MM.1S (cell line): ENCODE results near the gene R3HDML.

ENCODE experiments used
- DNase-seq: peaks from one replicate; pipeline ENCODE4 v3.0.0-alpha.2; 2015
- H2AFZ ChIP-seq: fragments of 300-600 bp; sonication (generic); 2 replicates; pipeline ENCODE4 v1.6.0; 2016; ENCODE audit warnings: antibody characterized with exemption, low read length
- H3F3A ChIP-seq: fragments of 300-600 bp; sonication (generic); 2 replicates; pipeline ENCODE4 v1.6.1; 2016; ENCODE audit warnings: mild to moderate bottlenecking, antibody characterized with exemption, low read length, moderate library complexity, mixed read lengths; ENCODE audit not compliant: insufficient read depth
- H3K27ac ChIP-seq: fragments of 300-600 bp; sonication (generic); 2 replicates; pipeline ENCODE4 v1.5.1; 2016; ENCODE audit warnings: mild to moderate bottlenecking, low read length
- H3K27me3 ChIP-seq: fragments of 300-600 bp; sonication (generic); replicated peaks from 2 replicates; pipeline ENCODE4 v1.6.0; 2016; ENCODE audit warnings: low read length; ENCODE audit not compliant: insufficient read depth
- H3K36me3 ChIP-seq: fragments of 300-600 bp; sonication (generic); replicated peaks from 2 replicates; pipeline ENCODE4 v1.6.1; 2016; ENCODE audit warnings: mild to moderate bottlenecking, low read length, mixed read lengths; ENCODE audit not compliant: insufficient read depth
- H3K4me1 ChIP-seq: fragments of 300-600 bp; sonication (generic); 2 replicates; pipeline ENCODE4 v1.6.1; 2016; ENCODE audit warnings: low read length, mixed read lengths
- H3K4me2 ChIP-seq: fragments of 300-600 bp; sonication (generic); 2 replicates; pipeline ENCODE4 v1.6.0; 2016; ENCODE audit warnings: low read depth, low read length
- H3K4me3 ChIP-seq: fragments of 300-600 bp; sonication (generic); 2 replicates; pipeline ENCODE4 v1.5.1; 2016; ENCODE audit warnings: low read length, mixed read lengths
- H3K79me2 ChIP-seq: fragments of 300-600 bp; sonication (generic); 2 replicates; pipeline ENCODE4 v1.6.1; 2016; ENCODE audit warnings: mixed run types, low read length, mixed read lengths
- H3K9ac ChIP-seq: fragments of 300-600 bp; sonication (generic); 2 replicates; pipeline ENCODE4 v1.6.1; 2016; ENCODE audit warnings: low read length, mixed read lengths
- H3K9me2 ChIP-seq: fragments of 300-600 bp; sonication (generic); replicated peaks from 2 replicates; pipeline ENCODE4 v1.6.1; 2016; ENCODE audit warnings: mild to moderate bottlenecking, low read length, mixed read lengths; ENCODE audit not compliant: insufficient read depth
- H3K9me3 ChIP-seq: fragments of 300-600 bp; sonication (generic); replicated peaks from 2 replicates; pipeline ENCODE4 v1.6.1; 2016; ENCODE audit warnings: mild to moderate bottlenecking, low read length, mixed read lengths; ENCODE audit not compliant: insufficient read depth
- H4K20me1 ChIP-seq: fragments of 300-600 bp; sonication (generic); 2 replicates; pipeline ENCODE4 v1.6.1; 2016; ENCODE audit warnings: mild to moderate bottlenecking, low read length, moderate library complexity, mixed read lengths; ENCODE audit not compliant: insufficient read depth
- EZH2 ChIP-seq: fragments of 300-600 bp; sonication (generic); optimal IDR thresholded peaks from 2 replicates; pipeline ENCODE3; 2017; ENCODE audit warnings: low read depth, mild to moderate bottlenecking, antibody characterized with exemption, low read length, mixed read lengths
- EZH2phosphoT487 ChIP-seq: fragments of 300-600 bp; sonication (generic); IDR thresholded peaks from 2 replicates; pipeline ENCODE4 v1.6.1; 2018; ENCODE audit warnings: antibody characterized with exemption, low read length
- TF ChIP-seq, protein P1 (sequence below): fragments of 300-600 bp; sonication (generic); IDR thresholded peaks from 2 replicates; pipeline ENCODE4 v1.5.1; 2016; ENCODE audit warnings: antibody characterized with exemption, low read length, mixed read lengths

R3HDML gene

DNA sequence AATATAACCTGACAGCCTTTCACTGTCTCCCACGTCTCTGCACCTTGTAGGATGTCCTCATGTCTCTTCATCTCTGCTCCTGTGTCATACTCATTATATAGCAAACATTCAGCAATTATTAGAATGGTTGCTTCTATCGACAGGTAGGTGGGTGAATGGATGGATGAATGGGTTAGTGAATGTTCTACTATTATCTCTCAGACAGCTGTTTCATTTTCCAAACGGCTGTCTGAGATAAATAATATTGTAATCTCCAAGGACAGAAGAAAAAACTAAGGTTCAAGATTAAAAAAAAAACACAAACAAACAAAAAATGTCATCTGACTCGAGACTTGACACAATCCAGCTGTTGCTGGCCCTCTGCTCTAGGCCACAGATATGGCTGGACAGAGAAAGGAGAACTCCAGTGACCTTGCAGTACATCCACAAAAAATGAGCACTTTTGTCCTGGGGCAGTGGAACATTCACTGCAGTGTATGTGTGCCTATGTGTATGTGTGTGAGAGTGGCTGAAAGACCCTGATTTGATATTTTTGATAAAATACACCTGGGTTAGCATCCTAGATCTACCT, 20.8 kb downstream of the R3HDML start:
- Histone ChIP-seq H3K9ac (no peak overlapping the region), H4K20me1 (no peaks in the 10 kb centered on the region), H3K4me2 (no peak overlapping the region), H3K27ac (no peak overlapping the region), H2AFZ (no peak overlapping the region), H3K36me3 (no peaks in the 10 kb centered on the region), H3K9me3 (no peaks in the 10 kb centered on the region), H3F3A (peaks cover 8% of the 10 kb centered on the region), H3K79me2 (no peaks in the 10 kb centered on the region), H3K9me2 (no peaks in the 10 kb centered on the region), H3K27me3 (no peaks in the 10 kb centered on the region), H3K4me3 (no peak overlapping the region), H3K4me1 (peaks cover 12% of the 10 kb centered on the region)
- DNase-seq, result no peak
- TF ChIP-seq EZH2phosphoT487, result no peak
- TF ChIP-seq, protein P1, sequence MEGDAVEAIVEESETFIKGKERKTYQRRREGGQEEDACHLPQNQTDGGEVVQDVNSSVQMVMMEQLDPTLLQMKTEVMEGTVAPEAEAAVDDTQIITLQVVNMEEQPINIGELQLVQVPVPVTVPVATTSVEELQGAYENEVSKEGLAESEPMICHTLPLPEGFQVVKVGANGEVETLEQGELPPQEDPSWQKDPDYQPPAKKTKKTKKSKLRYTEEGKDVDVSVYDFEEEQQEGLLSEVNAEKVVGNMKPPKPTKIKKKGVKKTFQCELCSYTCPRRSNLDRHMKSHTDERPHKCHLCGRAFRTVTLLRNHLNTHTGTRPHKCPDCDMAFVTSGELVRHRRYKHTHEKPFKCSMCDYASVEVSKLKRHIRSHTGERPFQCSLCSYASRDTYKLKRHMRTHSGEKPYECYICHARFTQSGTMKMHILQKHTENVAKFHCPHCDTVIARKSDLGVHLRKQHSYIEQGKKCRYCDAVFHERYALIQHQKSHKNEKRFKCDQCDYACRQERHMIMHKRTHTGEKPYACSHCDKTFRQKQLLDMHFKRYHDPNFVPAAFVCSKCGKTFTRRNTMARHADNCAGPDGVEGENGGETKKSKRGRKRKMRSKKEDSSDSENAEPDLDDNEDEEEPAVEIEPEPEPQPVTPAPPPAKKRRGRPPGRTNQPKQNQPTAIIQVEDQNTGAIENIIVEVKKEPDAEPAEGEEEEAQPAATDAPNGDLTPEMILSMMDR, result no peak
- TF ChIP-seq EZH2, result no peak

DNA sequence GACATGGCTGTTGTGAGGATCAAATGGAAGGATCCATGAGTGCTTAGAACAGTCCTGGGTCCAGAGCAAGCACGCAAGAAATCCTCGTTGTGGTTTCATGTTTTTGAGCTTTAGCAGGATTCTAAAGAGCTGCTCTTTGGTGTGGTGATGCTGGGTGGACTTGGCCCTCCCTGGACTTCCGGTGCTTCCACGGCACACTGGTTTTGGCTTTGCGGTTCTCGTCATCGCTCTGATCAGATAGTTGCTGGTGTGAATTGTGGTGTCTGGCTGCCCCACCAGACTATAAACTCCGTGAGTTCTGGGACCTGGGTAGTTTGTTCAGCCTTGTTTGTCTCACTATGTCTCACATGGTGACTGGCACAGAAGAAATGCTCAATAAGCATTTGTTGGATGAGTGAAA, 21.9 kb downstream of the R3HDML start:
- peaks cover 12% of the 10 kb centered on the region for H3K4me1 ChIP-seq
- TF ChIP-seq, protein P1, result no peak
- TF ChIP-seq EZH2phosphoT487 (no peak), EZH2 (no peak)
- H3K9me2 ChIP-seq, result no peaks in the 10 kb centered on the region
- no peak overlapping the region for H3K9ac ChIP-seq
- H3K27me3 ChIP-seq, result no peaks in the 10 kb centered on the region
- no peaks in the 10 kb centered on the region for H3K79me2 ChIP-seq
- no peaks in the 10 kb centered on the region for H3K36me3 ChIP-seq
- DNase-seq, result no peak
- no peak overlapping the region for H3K4me2 ChIP-seq
- H3K27ac ChIP-seq, result no peak overlapping the region
- no peak overlapping the region for H3K4me3 ChIP-seq
- H2AFZ ChIP-seq, result no peak overlapping the region
- no peaks in the 10 kb centered on the region for H4K20me1 ChIP-seq
- peaks cover 8% of the 10 kb centered on the region for H3F3A ChIP-seq
- H3K9me3 ChIP-seq, result no peaks in the 10 kb centered on the region

DNA sequence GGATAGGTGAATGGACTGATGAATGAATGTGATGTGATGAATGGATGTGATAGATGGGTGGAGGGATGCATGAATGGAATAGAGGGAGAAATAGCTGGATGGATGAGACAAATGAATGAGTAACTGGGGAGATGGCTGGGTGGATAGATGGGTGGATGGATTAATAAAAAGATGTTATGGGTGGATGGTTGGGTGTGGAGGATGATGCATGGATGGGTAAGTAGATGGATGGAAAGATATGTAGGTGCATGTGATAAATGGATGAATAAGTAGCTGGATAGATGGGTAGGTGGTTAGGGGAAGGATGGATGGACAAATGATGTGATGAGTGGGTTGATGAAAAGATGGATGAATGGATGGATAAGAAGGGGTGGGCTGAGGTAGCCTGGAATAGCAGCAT, 23.4 kb downstream of the R3HDML start:
- no peaks in the 10 kb centered on the region for H3K9me3 ChIP-seq
- no peaks in the 10 kb centered on the region for H3K27me3 ChIP-seq
- H3F3A ChIP-seq, result no peaks in the 10 kb centered on the region
- H4K20me1 ChIP-seq, result no peaks in the 10 kb centered on the region
- no peak overlapping the region for H3K4me2 ChIP-seq
- no peak for TF ChIP-seq EZH2
- TF ChIP-seq, protein P1, result no peak
- TF ChIP-seq EZH2phosphoT487, result no peak
- H3K27ac ChIP-seq, result no peak overlapping the region
- H3K36me3 ChIP-seq, result no peaks in the 10 kb centered on the region
- no peak overlapping the region for H2AFZ ChIP-seq
- no peak overlapping the region for H3K4me3 ChIP-seq
- no peak overlapping the region for H3K9ac ChIP-seq
- H3K4me1 ChIP-seq, result peaks cover 2% of the 10 kb centered on the region
- H3K9me2 ChIP-seq, result no peaks in the 10 kb centered on the region
- H3K79me2 ChIP-seq, result no peaks in the 10 kb centered on the region
- DNase-seq, result no peak
